K562 (cell line): Measurements from ENCODE around the gene ARMC7. TPM values are rescaled to one million over a fixed set of nuclear protein-coding genes. Genes with fewer than 3 reads are reported as not detected.
"Not testable (repeated sequence)": the region's sequence is repeated elsewhere in the genome, so short reads cannot be mapped to it uniquely, and the experiment has no call there.

Experiments used
- ATAC-seq: fragments of 200-7000 bp; cut with Tn5 transposase; 3 replicates; pipeline ENCODE4 v1.9.1; 2020; ENCODE audit warnings: moderate library complexity
- BruUV-seq: library from RNA; stranded (reverse); fragments of 400-500 nt; replicated peaks from 2 replicates; lab custom pipeline; 2021; lab: Mats Ljungman, UMichigan
- CTCF ChIA-PET: fragments of 300-600 bp; formaldehyde crosslinking; extraction: SDS; loops from one replicate; lab custom pipeline; 2021; ENCODE audit warnings: low intra/inter-chr PET ratio; lab: Yijun Ruan, JAX
- POLR2A ChIA-PET: fragments of 300-600, 350-650 bp; sonication (Branson Sonifier 250); formaldehyde crosslinking; extraction: SDS; loops from one replicate; lab custom pipeline; 2021; ENCODE audit warnings: antibody characterized with exemption, inconsistent platforms; lab: Yijun Ruan, JAX
- DNase-seq, 4 experiments: peaks; one replicate each; pipeline versions ENCODE4 v3.0.0 to v3.0.0-alpha.2; 2011 to 2018; ENCODE audit warnings: low spot score in 3 of 4, mixed read lengths in 3 of 4; ENCODE audit errors: extremely low read depth in 1 of 4
- FAIRE-seq: peaks from 2 replicates; lab custom pipeline; 2011; peaks lifted over from hg19 to GRCh38; lab: Jason Lieb, UNC
- H2AFZ ChIP-seq: 2 replicates; pipeline ENCODE4 v1.6.0; 2011; ENCODE audit warnings: low read depth, low read length, control low read depth, inconsistent platforms
- H3K27ac ChIP-seq: fragments of 200-600 bp; 3 replicates; pipeline ENCODE4 v1.8.0; 2011; ENCODE audit warnings: low read depth, mild to moderate bottlenecking, control low read depth, inconsistent platforms, low read length, moderate library complexity, mixed read lengths; ENCODE audit errors: extremely low read depth
- H3K27me3 ChIP-seq, 2 experiments: fragments of 300-600 bp in 1 of 2; 2 replicates in 1 of 2; 3 replicates in 1 of 2; pipeline versions ENCODE4 v1.6.0 to v1.8.0; 2011; ENCODE audit warnings: inconsistent platforms in 2 of 2, low read length in 2 of 2, mild to moderate bottlenecking in 1 of 2, mixed read lengths in 1 of 2, moderate library complexity in 1 of 2; ENCODE audit not compliant: control insufficient read depth in 2 of 2, insufficient read depth in 2 of 2
- H3K36me3 ChIP-seq: fragments of 300-600 bp; 3 replicates; pipeline ENCODE4 v1.8.0; 2011; ENCODE audit warnings: mild to moderate bottlenecking, low read length, inconsistent platforms; ENCODE audit not compliant: control insufficient read depth, insufficient read depth
- H3K4me1 ChIP-seq, 2 experiments: fragments of 200-600 bp in 1 of 2; replicated peaks in 1 of 2; 2 replicates in 1 of 2; 3 replicates in 1 of 2; pipeline versions ENCODE4 v1.5.1 to v1.8.0; 2011; ENCODE audit warnings: inconsistent platforms in 2 of 2, low read length in 2 of 2, mild to moderate bottlenecking in 1 of 2, mixed read lengths in 1 of 2, moderate library complexity in 1 of 2; ENCODE audit not compliant: control insufficient read depth in 2 of 2, insufficient read depth in 2 of 2
- H3K4me2 ChIP-seq: 2 replicates; pipeline ENCODE4 v1.6.1; 2011; ENCODE audit warnings: low read length, control low read depth, inconsistent platforms, mixed read lengths; ENCODE audit not compliant: insufficient read depth
- H3K4me3 ChIP-seq: fragments of 200-600 bp; sonication (generic), shearing (Covaris generic); 2 replicates; pipeline ENCODE4 v1.5.1; 2016; ENCODE audit warnings: control low read depth, inconsistent platforms
- H3K79me2 ChIP-seq: fragments of 200-600 bp; 3 replicates; pipeline ENCODE4 v1.8.0; 2011; ENCODE audit warnings: low read length, inconsistent platforms; ENCODE audit not compliant: control insufficient read depth, insufficient read depth
- H3K9ac ChIP-seq, 2 experiments: 2 replicates each; pipeline versions ENCODE4 v1.6.0 to v1.6.1; 2011; ENCODE audit warnings: low read depth in 2 of 2, low read length in 2 of 2, control low read depth in 1 of 2, inconsistent platforms in 1 of 2, mild to moderate bottlenecking in 1 of 2, mixed read lengths in 1 of 2; ENCODE audit not compliant: insufficient read depth in 1 of 2
- H3K9me1 ChIP-seq: one replicate; pipeline ENCODE4 v1.6.0; 2011; ENCODE audit warnings: inconsistent platforms, mild to moderate bottlenecking, low read length, moderate library complexity; ENCODE audit not compliant: control insufficient read depth, insufficient read depth
- H3K9me3 ChIP-seq: replicated peaks from 2 replicates; pipeline ENCODE4 v1.5.1; 2011; ENCODE audit warnings: low read depth, low read length, inconsistent platforms; ENCODE audit not compliant: control insufficient read depth, insufficient read depth
- H4K20me1 ChIP-seq: replicated peaks from 2 replicates; pipeline ENCODE4 v1.6.1; 2011; ENCODE audit warnings: low read length, inconsistent platforms, mixed read lengths; ENCODE audit not compliant: control insufficient read depth, insufficient read depth
- POLR2G ChIP-seq: fragments of 200-400 bp; formaldehyde crosslinking; IDR thresholded peaks from 2 replicates; pipeline ENCODE4 v1.6.1; 2017; ENCODE audit warnings: low read depth, mild to moderate bottlenecking, antibody characterized with exemption, low read length, moderate library complexity
- SMC3 ChIP-seq: conservative IDR thresholded peaks from 2 replicates; pipeline ENCODE4 v1.6.1; 2011; ENCODE audit warnings: low read depth, low read length, improper control_type of control experiment; ENCODE audit not compliant: insufficient read depth
- SUPT5H ChIP-seq: fragments of 450-650 bp; IDR thresholded peaks from 2 replicates; pipeline ENCODE4 v1.6.1; 2016
- WGBS: fragments of 100-300 bp; shearing (Covaris generic); methylation state at CpG from one replicate; pipeline ENCODE4 v1.1.6; 2016; ENCODE audit warnings: low coverage, mixed read lengths; ENCODE audit not compliant: insufficient coverage; ENCODE audit errors: missing lambda C conversion rate; 5-methylcytosine and 5-hydroxymethylcytosine counted together
- in situ Hi-C: fragments of 300-500 bp; cut with MboI; formaldehyde crosslinking; loops from 4 replicates; pipeline ENCODE4 v1.15.0; 2018; ENCODE audit warnings: inconsistent platforms, mixed read lengths
- intact Hi-C: fragments of 100-400 bp; cut with micrococcal nuclease; formaldehyde crosslinking; loops from 2 replicates; pipeline ENCODE4 v1.14.2; 2022
- polyA plus RNA-seq, 8 experiments: library from polyadenylated mRNA; depleted of rRNA in 4 of 8; stranded (reverse) in 5 of 8; unstranded in 3 of 8; fragments of >200 nt; fragmentation: Nextera tagmentation in 2 of 8; fragmentation: Illumina TruSeq in 1 of 8; extraction: Ambion mirVana in 2 of 8; extraction: Trizol in 1 of 8; gene quantifications; 2 replicates each; pipeline versions ENCODE4 v1.2.1 to v1.2.3, GENCODE V29; 2011 to 2014; ENCODE audit warnings: inconsistent platforms in 1 of 8, missing spikeins in 1 of 8
- total RNA-seq, 7 experiments: library from RNA; depleted of rRNA in 6 of 7; stranded (reverse); fragments of >200 nt in 6 of 7; fragmentation: Illumina TruSeq in 2 of 7; extraction: Trizol in 2 of 7; gene quantifications; 2 replicates each; pipeline versions ENCODE4 v1.2.1 to v1.2.3, GENCODE V29; 2011 to 2021; ENCODE audit warnings: low replicate concordance in 1 of 7

Gene ARMC7
- total and polyA plus RNA-seq, 9 of the 15 experiments (the other 6 are each of a cell fraction or from before 2014, with no cell fraction given): 1.4 to 15.2 (median 5.9) TPM

GRCh38 chr17:75135946-75136345, 26.2 kb downstream of the ARMC7 start:
- no peak overlapping the region; the same call in 2 of the 3 replicates for H3K27ac ChIP-seq
- H3K9me1 ChIP-seq: no peaks in the 10 kb centered on the region
- POLR2A ChIA-PET: interaction anchor here (0.7 to 6.3 kb wide), 5 partner anchors 10 to 124 kb away, joined by 3 to 58 read pairs (median 5); no protein-coding TSS in a partner anchor
- H3K9ac ChIP-seq: peak overlapping the region in 1 of 2 experiments; percentile 81; a peak in 1 of 4 replicates
- CTCF ChIA-PET: no interaction called here
- DNase-seq: no peak
- H3K4me3 ChIP-seq: no peak overlapping the region
- 94% methylated on average over 7 of the region's 8 CpGs for WGBS
- intact Hi-C loops: no loop called here
- no peak for FAIRE-seq
- H3K4me1 ChIP-seq: peaks cover 8 to 19% of the 10 kb centered on the region in 2 experiments; a peak in 4 of 5 replicates
- TF ChIP-seq SMC3: no peak
- TF ChIP-seq POLR2G: peak; percentile 46; the same call in 1 of the 2 replicates
- H3K9me3 ChIP-seq: no peaks in the 10 kb centered on the region
- peaks cover 58% of the 10 kb centered on the region for H3K36me3 ChIP-seq
- H4K20me1 ChIP-seq: no peaks in the 10 kb centered on the region
- peaks cover 9% of the 10 kb centered on the region for H3K79me2 ChIP-seq
- ATAC-seq: no peak
- no TSS peak for BruUV-seq
- no peak overlapping the region for H3K4me2 ChIP-seq
- in situ Hi-C loops: no loop called here
- H3K27me3 ChIP-seq: no peaks in the 10 kb centered on the region
- H2AFZ ChIP-seq: no peak overlapping the region

GRCh38 chr17:75137762-75138161, 28.0 kb downstream of the ARMC7 start:
- H2AFZ ChIP-seq, H3K9me3 ChIP-seq, H3K27ac ChIP-seq, H3K79me2 ChIP-seq, DNase-seq, in situ Hi-C loops, BruUV-seq, H3K4me1 ChIP-seq, H3K9ac ChIP-seq, H3K4me3 ChIP-seq, H4K20me1 ChIP-seq, H3K9me1 ChIP-seq, intact Hi-C loops, H3K27me3 ChIP-seq, CTCF ChIA-PET, ATAC-seq, FAIRE-seq, H3K4me2 ChIP-seq: not testable (repeated sequence)
- peak; percentile 22; the same call in 1 of the 2 replicates for TF ChIP-seq SUPT5H
- H3K36me3 ChIP-seq: peaks cover 74% of the 10 kb centered on the region
- POLR2A ChIA-PET: interaction anchor here (0.6 to 6.3 kb wide), 11 partner anchors 8 to 268 kb away, joined by 3 to 58 read pairs (median 3); partner anchors contain the start of genes JPT1 and NUP85
- WGBS: 97% methylated on average over 8 of the region's 9 CpGs
